Raji (cell line): ENCODE data around the gene TRIM63.

Experiments used
- POLR2A ChIP-seq: IDR thresholded peaks from 2 replicates; pipeline ENCODE4 v1.6.1; 2011; ENCODE audit warnings: low read depth, low read length, control low read depth; ENCODE audit not compliant: insufficient read depth

The TRIM63 gene

GRCh38 chr1:26034504-26035202 is 32.8 kb downstream of the TRIM63 start:
- TF ChIP-seq POLR2A, result no peak

GRCh38 chr1:26032656-26033357 is 34.6 kb downstream of the TRIM63 start:
- TF ChIP-seq POLR2A, result no peak

GRCh38 chr1:26031611-26032220 is 35.7 kb downstream of the TRIM63 start:
- no peak for TF ChIP-seq POLR2A

- no peak for TF ChIP-seq POLR2A
These were observed 36.2 kb downstream of the TRIM63 start for GRCh38 chr1:26031196-26031595.

GRCh38 chr1:26029864-26030481 is 37.5 kb downstream of the TRIM63 start:
- no peak for TF ChIP-seq POLR2A

- no peak for TF ChIP-seq POLR2A
These were observed 38.2 kb downstream of the TRIM63 start for GRCh38 chr1:26029054-26029863.

GRCh38 chr1:26028490-26028980 is 38.9 kb downstream of the TRIM63 start:
- no peak for TF ChIP-seq POLR2A

GRCh38 chr1:26027716-26028489 is 39.5 kb downstream of the TRIM63 start:
- no peak for TF ChIP-seq POLR2A

GRCh38 chr1:26025517-26025916 is 41.9 kb downstream of the TRIM63 start:
- TF ChIP-seq POLR2A, result no peak

GRCh38 chr1:26025060-26025459 is 42.4 kb downstream of the TRIM63 start:
- no peak for TF ChIP-seq POLR2A

GRCh38 chr1:26023826-26024225 is 43.6 kb downstream of the TRIM63 start:
- TF ChIP-seq POLR2A, result no peak

- no peak for TF ChIP-seq POLR2A
These were observed 44.4 kb downstream of the TRIM63 start for GRCh38 chr1:26023009-26023408.

- no peak for TF ChIP-seq POLR2A
These were observed 45.0 kb downstream of the TRIM63 start for GRCh38 chr1:26022404-26022779.
